ENCODE results near the gene NAPA. TPM values are rescaled to one million over a fixed set of nuclear protein-coding genes. Genes with fewer than 3 reads are reported as not detected.

NAPA gene
- total and polyA plus RNA-seq, 2 donors: 89.2 to 111 TPM

- WGBS: 64% methylated on average over 39 of the region's 39 CpGs
- no peak for DNase-seq (ENCODE audit: low read depth in 6 of 9, low spot score in 9 of 9)
- Histone ChIP-seq H3K4me3 (ENCODE audit: low read length in 2 of 2) (no peak overlapping the region), H3K27me3 (ENCODE audit: control insufficient read depth in 2 of 2, insufficient read depth in 1 of 2, low read length in 1 of 2) (no peaks in the 10 kb centered on the region), H3K36me3 (ENCODE audit: control insufficient read depth in 2 of 2, insufficient read depth in 2 of 2, low read length in 1 of 2) (peaks cover 4 to 12% of the 10 kb centered on the region in 2 donors), H3K9me3 (ENCODE audit: control insufficient read depth in 2 of 2, insufficient read depth in 1 of 2, low read length in 1 of 2) (peaks cover 0 to 11% of the 10 kb centered on the region in 2 donors), H3K4me1 (ENCODE audit: control insufficient read depth in 2 of 2, insufficient read depth in 2 of 2, low read length in 2 of 2) (peaks cover 6 to 14% of the 10 kb centered on the region in 2 donors), H3K27ac (ENCODE audit: low read depth in 1 of 2, low read length in 1 of 2) (no peak overlapping the region)
Observed at GRCh38 chr19:47479701-47480503, 35.0 kb downstream of the NAPA start.

DNA sequence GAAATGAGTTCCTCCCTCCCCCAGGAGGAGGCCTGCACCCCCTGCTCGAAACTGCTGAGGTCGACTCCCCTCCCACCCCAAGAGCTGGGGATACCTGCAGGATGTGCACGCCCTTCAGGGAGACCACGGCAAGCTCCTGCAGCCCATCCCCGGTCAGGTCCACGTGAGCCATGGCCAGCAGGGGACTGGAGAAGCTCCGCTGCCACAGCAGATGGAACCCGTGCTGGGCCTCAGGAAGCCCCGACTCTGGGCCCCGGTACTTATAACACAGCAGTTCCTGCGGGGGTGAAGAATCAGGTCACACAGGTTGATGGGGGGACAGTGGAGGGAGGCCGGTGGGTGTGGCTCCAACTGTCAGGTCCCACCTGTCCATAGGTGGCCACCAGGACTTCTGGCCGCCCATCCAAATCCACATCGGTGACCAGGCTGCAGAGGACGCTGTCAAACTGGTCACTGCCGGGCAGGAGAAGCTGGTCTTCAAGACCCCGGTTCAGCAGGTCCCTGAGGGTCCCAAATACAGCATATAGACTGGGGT is 38.4 kb downstream of the NAPA start:
- peaks cover 4 to 12% of the 10 kb centered on the region in 2 donors for H3K36me3 ChIP-seq (ENCODE audit: control insufficient read depth in 2 of 2, insufficient read depth in 2 of 2, low read length in 1 of 2)
- H3K4me1 ChIP-seq (ENCODE audit: control insufficient read depth in 2 of 2, insufficient read depth in 2 of 2, low read length in 2 of 2): peaks cover 4 to 11% of the 10 kb centered on the region in 2 donors
- peaks cover 2 to 12% of the 10 kb centered on the region in 2 donors for H3K27me3 ChIP-seq (ENCODE audit: control insufficient read depth in 2 of 2, insufficient read depth in 1 of 2, low read length in 1 of 2)
- no peaks in the 10 kb centered on the region for H3K9me3 ChIP-seq (ENCODE audit: control insufficient read depth in 2 of 2, insufficient read depth in 1 of 2, low read length in 1 of 2)
- no peak overlapping the region for H3K4me3 ChIP-seq (ENCODE audit: low read length in 2 of 2)
- H3K27ac ChIP-seq (ENCODE audit: low read depth in 1 of 2, low read length in 1 of 2): no peak overlapping the region
- DNase-seq (ENCODE audit: low read depth in 6 of 9, low spot score in 9 of 9): no peak
- WGBS: 94% methylated on average over 17 of the region's 17 CpGs

GRCh38 chr19:47475465-47475864 is 39.4 kb downstream of the NAPA start:
- H3K4me3 ChIP-seq (ENCODE audit: low read length in 2 of 2): no peak overlapping the region
- peaks cover 4 to 16% of the 10 kb centered on the region in 2 donors for H3K4me1 ChIP-seq (ENCODE audit: control insufficient read depth in 2 of 2, insufficient read depth in 2 of 2, low read length in 2 of 2)
- H3K27me3 ChIP-seq (ENCODE audit: control insufficient read depth in 2 of 2, insufficient read depth in 1 of 2, low read length in 1 of 2): peaks cover 10 to 22% of the 10 kb centered on the region in 2 donors
- 97% methylated on average over 9 of the region's 9 CpGs for WGBS
- H3K9me3 ChIP-seq (ENCODE audit: control insufficient read depth in 2 of 2, insufficient read depth in 1 of 2, low read length in 1 of 2): no peaks in the 10 kb centered on the region
- no peak overlapping the region for H3K27ac ChIP-seq (ENCODE audit: low read depth in 1 of 2, low read length in 1 of 2)
- no peak for DNase-seq (ENCODE audit: low read depth in 6 of 9, low spot score in 9 of 9)
- peaks cover 4 to 12% of the 10 kb centered on the region in 2 donors for H3K36me3 ChIP-seq (ENCODE audit: control insufficient read depth in 2 of 2, insufficient read depth in 2 of 2, low read length in 1 of 2)

- WGBS: 93% methylated on average over 10 of the region's 10 CpGs
- DNase-seq (ENCODE audit: low read depth in 6 of 9, low spot score in 9 of 9): no peak
- H3K4me1 ChIP-seq (ENCODE audit: control insufficient read depth in 2 of 2, insufficient read depth in 2 of 2, low read length in 2 of 2): peaks cover 4 to 16% of the 10 kb centered on the region in 2 donors
- H3K36me3 ChIP-seq (ENCODE audit: control insufficient read depth in 2 of 2, insufficient read depth in 2 of 2, low read length in 1 of 2): peaks cover 4 to 12% of the 10 kb centered on the region in 2 donors
- H3K4me3 ChIP-seq (ENCODE audit: low read length in 2 of 2): no peak overlapping the region
- H3K27ac ChIP-seq (ENCODE audit: low read depth in 1 of 2, low read length in 1 of 2): no peak overlapping the region
- H3K27me3 ChIP-seq (ENCODE audit: control insufficient read depth in 2 of 2, insufficient read depth in 1 of 2, low read length in 1 of 2): peaks cover 17 to 44% of the 10 kb centered on the region in 2 donors
- H3K9me3 ChIP-seq (ENCODE audit: control insufficient read depth in 2 of 2, insufficient read depth in 1 of 2, low read length in 1 of 2): no peaks in the 10 kb centered on the region
Observed at GRCh38 chr19:47473336-47473735, 41.5 kb downstream of the NAPA start.

GRCh38 chr19:47471733-47472457 is 43.0 kb downstream of the NAPA start, which contains the start of gene SLC8A2:
TSS of gene SLC8A2 (minus strand) at chr19:47471893. CDS start at chr19:47466403, 5,490 bp downstream.
- Histone ChIP-seq H3K36me3 (ENCODE audit: control insufficient read depth in 2 of 2, insufficient read depth in 2 of 2, low read length in 1 of 2) (peaks cover under 1 to 12% of the 10 kb centered on the region in 2 donors), H3K4me3 (ENCODE audit: low read length in 2 of 2) (peak within 1 kb of the TSS in 1 of 2 donors; percentile 16), H3K27me3 (ENCODE audit: control insufficient read depth in 2 of 2, insufficient read depth in 1 of 2, low read length in 1 of 2) (peaks cover 17 to 57% of the 10 kb centered on the region in 2 donors), H3K9me3 (ENCODE audit: control insufficient read depth in 2 of 2, insufficient read depth in 1 of 2, low read length in 1 of 2) (no peaks in the 10 kb centered on the region), H3K4me1 (ENCODE audit: control insufficient read depth in 2 of 2, insufficient read depth in 2 of 2, low read length in 2 of 2) (peaks cover 4 to 16% of the 10 kb centered on the region in 2 donors), H3K27ac (ENCODE audit: low read depth in 1 of 2, low read length in 1 of 2) (no peak within 1 kb of the TSS)
- DNase-seq (ENCODE audit: low read depth in 6 of 9, low spot score in 9 of 9): peak in 8 of 9 donors; percentile 85 to 95 (median 88)
- WGBS: 6% methylated on average over 24 of the region's 29 CpGs

- Histone ChIP-seq H3K4me3 (ENCODE audit: low read length in 2 of 2) (peak overlapping the region in 1 of 2 donors; percentile 16), H3K36me3 (ENCODE audit: control insufficient read depth in 2 of 2, insufficient read depth in 2 of 2, low read length in 1 of 2) (peaks cover 0 to 9% of the 10 kb centered on the region in 2 donors), H3K4me1 (ENCODE audit: control insufficient read depth in 2 of 2, insufficient read depth in 2 of 2, low read length in 2 of 2) (peaks cover 4 to 16% of the 10 kb centered on the region in 2 donors), H3K9me3 (ENCODE audit: control insufficient read depth in 2 of 2, insufficient read depth in 1 of 2, low read length in 1 of 2) (no peaks in the 10 kb centered on the region), H3K27me3 (ENCODE audit: control insufficient read depth in 2 of 2, insufficient read depth in 1 of 2, low read length in 1 of 2) (peaks cover 17 to 61% of the 10 kb centered on the region in 2 donors), H3K27ac (ENCODE audit: low read depth in 1 of 2, low read length in 1 of 2) (no peak overlapping the region)
- 4% methylated on average over 16 of the region's 16 CpGs for WGBS
- DNase-seq (ENCODE audit: low read depth in 6 of 9, low spot score in 9 of 9): peak in 1 of 9 donors; percentile 14
Observed at GRCh38 chr19:47471381-47471732, 43.5 kb downstream of the NAPA start.

DNA sequence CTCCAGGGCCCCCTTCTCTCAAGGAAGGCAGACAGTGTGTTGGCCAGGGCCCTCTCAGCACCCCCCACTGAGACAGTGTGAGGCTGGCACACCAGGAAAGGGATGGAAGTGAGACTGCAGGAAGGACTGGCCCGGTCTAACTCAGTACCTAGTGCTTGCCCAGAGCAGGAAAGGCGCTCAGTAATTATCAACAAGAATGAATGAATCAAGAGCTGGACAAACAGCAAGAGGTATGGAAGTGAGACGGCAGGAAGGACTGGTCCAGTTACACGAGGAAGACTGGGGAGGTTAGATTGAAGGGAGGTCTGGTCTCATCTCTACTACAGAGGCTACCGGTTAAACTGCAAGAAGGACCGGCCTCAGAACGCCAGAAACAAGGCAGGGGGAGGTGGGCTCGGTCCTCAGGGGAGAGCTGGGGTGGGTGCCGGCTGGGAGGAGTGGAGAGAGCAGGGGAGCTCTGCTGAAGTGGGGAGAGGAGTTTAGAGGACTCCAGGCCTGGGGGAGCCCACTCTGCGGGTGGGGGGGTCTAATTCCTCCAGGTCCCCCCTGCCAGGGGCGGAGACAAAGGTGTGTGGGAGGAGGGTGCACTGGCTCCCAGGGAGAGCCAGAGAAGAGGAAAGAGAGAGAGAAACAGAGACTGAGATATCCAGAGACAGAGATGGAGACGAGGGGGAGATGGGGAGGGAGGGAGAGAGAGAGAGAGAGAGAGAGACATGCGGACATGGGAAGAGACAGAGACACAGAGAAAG is 44.2 kb downstream of the NAPA start:
- WGBS: 40% methylated on average over 13 of the region's 13 CpGs

DNA sequence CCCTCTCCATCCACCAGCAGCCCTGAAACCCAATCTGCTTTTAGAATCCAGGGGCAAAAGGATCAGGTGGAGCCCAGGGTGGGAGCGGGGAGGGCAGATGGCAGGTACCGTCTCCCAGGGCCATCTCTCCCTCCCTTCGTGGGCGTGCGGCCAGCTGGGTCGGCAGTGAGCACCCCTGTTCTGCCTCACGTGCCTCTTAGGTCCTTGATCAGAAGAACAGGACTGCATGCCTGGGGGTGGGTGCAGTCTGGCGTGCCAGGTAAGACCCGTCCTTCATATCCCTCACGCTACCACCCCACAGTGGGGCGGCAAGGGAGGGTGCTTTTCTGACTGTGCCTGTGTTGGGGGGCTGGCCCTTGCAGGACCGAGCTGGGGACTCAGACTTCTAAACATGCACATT is 45.1 kb downstream of the NAPA start:
- peaks cover 19 to 71% of the 10 kb centered on the region in 2 donors for H3K27me3 ChIP-seq (ENCODE audit: control insufficient read depth in 2 of 2, insufficient read depth in 1 of 2, low read length in 1 of 2)
- peaks cover 4 to 16% of the 10 kb centered on the region in 2 donors for H3K4me1 ChIP-seq (ENCODE audit: control insufficient read depth in 2 of 2, insufficient read depth in 2 of 2, low read length in 2 of 2)
- WGBS: 22% methylated on average over 12 of the region's 12 CpGs
- no peaks in the 10 kb centered on the region for H3K36me3 ChIP-seq (ENCODE audit: control insufficient read depth in 2 of 2, insufficient read depth in 2 of 2, low read length in 1 of 2)
- H3K9me3 ChIP-seq (ENCODE audit: control insufficient read depth in 2 of 2, insufficient read depth in 1 of 2, low read length in 1 of 2): no peaks in the 10 kb centered on the region
- no peak overlapping the region for H3K27ac ChIP-seq (ENCODE audit: low read depth in 1 of 2, low read length in 1 of 2)
- no peak overlapping the region for H3K4me3 ChIP-seq (ENCODE audit: low read length in 2 of 2)
- no peak for DNase-seq (ENCODE audit: low read depth in 6 of 9, low spot score in 9 of 9)

More for the DNA sequence above, 44.2 kb downstream of the NAPA start:
- Histone ChIP-seq H3K27me3 (ENCODE audit: control insufficient read depth in 2 of 2, insufficient read depth in 1 of 2, low read length in 1 of 2) (peaks cover 17 to 66% of the 10 kb centered on the region in 2 donors), H3K36me3 (ENCODE audit: control insufficient read depth in 2 of 2, insufficient read depth in 2 of 2, low read length in 1 of 2) (peaks cover 0 to 5% of the 10 kb centered on the region in 2 donors), H3K4me3 (ENCODE audit: low read length in 2 of 2) (no peak overlapping the region), H3K27ac (ENCODE audit: low read depth in 1 of 2, low read length in 1 of 2) (no peak overlapping the region), H3K4me1 (ENCODE audit: control insufficient read depth in 2 of 2, insufficient read depth in 2 of 2, low read length in 2 of 2) (peaks cover 4 to 16% of the 10 kb centered on the region in 2 donors), H3K9me3 (ENCODE audit: control insufficient read depth in 2 of 2, insufficient read depth in 1 of 2, low read length in 1 of 2) (no peaks in the 10 kb centered on the region)
- DNase-seq (ENCODE audit: low read depth in 6 of 9, low spot score in 9 of 9): no peak
